HepG2 (cell line): ENCODE data around the gene ZNHIT1. TPM values are rescaled to one million over a fixed set of nuclear protein-coding genes. Genes with fewer than 3 reads are reported as not detected.
A peak's percentile ranks its signal among the peaks of the same experiment; 100 is the strongest.

ENCODE experiments used
- ATAC-seq: fragments of 200-7000 bp; cut with Tn5 transposase; 3 replicates; pipeline ENCODE4 v1.9.1; 2020; ENCODE audit warnings: mild to moderate bottlenecking, moderate library complexity
- BruUV-seq: library from RNA; stranded (reverse); fragments of 400-500 nt; replicated peaks from 2 replicates; lab custom pipeline; 2021; lab: Mats Ljungman, UMichigan
- CTCF ChIA-PET: fragments of 300-600 bp; formaldehyde crosslinking; extraction: SDS; loops from one replicate; lab custom pipeline; 2021; ENCODE audit warnings: low total read pairs, inconsistent platforms, low intra/inter-chr PET ratio; lab: Yijun Ruan, JAX
- POLR2A ChIA-PET: fragments of 350-600 bp; sonication (Branson Sonifier 250); formaldehyde crosslinking; loops from one replicate; lab custom pipeline; 2020; ENCODE audit warnings: antibody characterized with exemption, inconsistent platforms; lab: Yijun Ruan, JAX
- DNase-seq: peaks from one replicate; pipeline ENCODE4 v3.0.0-alpha.2; 2015; ENCODE audit warnings: low spot score
- FAIRE-seq: peaks from 3 replicates; lab custom pipeline; 2011; peaks lifted over from hg19 to GRCh38; lab: Jason Lieb, UNC
- H2AFZ ChIP-seq: one replicate; pipeline ENCODE4 v1.6.1; 2011; ENCODE audit warnings: low read length, inconsistent platforms
- H3K27ac ChIP-seq: fragments of 300-600 bp; 3 replicates; pipeline ENCODE4 v1.8.0; 2011; ENCODE audit warnings: mixed run types, mild to moderate bottlenecking, mixed read lengths, low read length, inconsistent platforms; ENCODE audit not compliant: insufficient read depth; ENCODE audit errors: extremely low read length
- H3K27me3 ChIP-seq, 2 experiments: fragments of 200-600 bp in 1 of 2; 2 replicates in 1 of 2; 3 replicates in 1 of 2; pipeline versions ENCODE4 v1.6.0 to v1.8.0; 2011; ENCODE audit warnings: low read length in 2 of 2, mild to moderate bottlenecking in 2 of 2, moderate library complexity in 2 of 2, inconsistent platforms in 1 of 2; ENCODE audit not compliant: insufficient read depth in 2 of 2, control insufficient read depth in 1 of 2
- H3K36me3 ChIP-seq, 2 experiments: fragments of 200-600 bp in 1 of 2; replicated peaks in 1 of 2; 2 replicates in 1 of 2; 3 replicates in 1 of 2; pipeline versions ENCODE4 v1.5.1 to v1.8.0; 2011; ENCODE audit warnings: low read length in 2 of 2, inconsistent platforms in 1 of 2; ENCODE audit not compliant: insufficient read depth in 2 of 2, control insufficient read depth in 1 of 2
- H3K4me1 ChIP-seq: 2 replicates; pipeline ENCODE4 v1.5.1; 2012; ENCODE audit warnings: low read length, inconsistent platforms; ENCODE audit not compliant: insufficient read depth
- H3K4me2 ChIP-seq: 2 replicates; pipeline ENCODE4 v1.6.0; 2011; ENCODE audit warnings: low read depth, low read length, inconsistent platforms
- H3K4me3 ChIP-seq, 3 experiments: fragments of 200-600 bp in 1 of 3; sonication (generic), shearing (Covaris generic) in 1 of 3; replicated peaks in 1 of 3; 2 replicates each; pipeline ENCODE4 v1.5.1; 2011 to 2016; ENCODE audit warnings: low read length in 3 of 3, inconsistent platforms in 2 of 3, low read depth in 2 of 3, mild to moderate bottlenecking in 2 of 3, control low read depth in 1 of 3, mixed read lengths in 1 of 3; ENCODE audit not compliant: insufficient read depth in 1 of 3
- H3K79me2 ChIP-seq: one replicate; pipeline ENCODE4 v1.6.1; 2011; ENCODE audit warnings: low read length, inconsistent platforms; ENCODE audit not compliant: insufficient read depth
- H3K9ac ChIP-seq: 2 replicates; pipeline ENCODE4 v1.6.0; 2011; ENCODE audit warnings: mild to moderate bottlenecking, low read depth, low read length, inconsistent platforms; ENCODE audit not compliant: insufficient read depth
- H3K9me3 ChIP-seq: 2 replicates; pipeline ENCODE4 v1.5.1; 2012; ENCODE audit warnings: mild to moderate bottlenecking, low read length
- H4K20me1 ChIP-seq: 2 replicates; pipeline ENCODE4 v1.6.0; 2011; ENCODE audit warnings: inconsistent platforms, mild to moderate bottlenecking, low read length, moderate library complexity; ENCODE audit not compliant: insufficient read depth
- ADNP ChIP-seq: sonication (generic); formaldehyde crosslinking; IDR thresholded peaks from 2 replicates; pipeline ENCODE4 v1.4.0; 2020; ENCODE audit warnings: missing genetic modification reagents
- EP300 ChIP-seq, 3 experiments: sonication (generic) in 1 of 3; formaldehyde crosslinking in 1 of 3; IDR thresholded peaks; 2 replicates each; pipeline versions ENCODE4 v1.5.1 to v1.6.1; 2011 to 2020; ENCODE audit warnings: low read depth in 2 of 3, low read length in 2 of 3, borderline replicate concordance in 1 of 3, improper control_type of control experiment in 1 of 3, mild to moderate bottlenecking in 1 of 3, missing genetic modification reagents in 1 of 3, moderate library complexity in 1 of 3
- KDM2A ChIP-seq: sonication (generic); formaldehyde crosslinking; IDR thresholded peaks from 2 replicates; pipeline ENCODE4 v1.4.0; 2020; ENCODE audit warnings: low read depth, missing genetic modification reagents, borderline replicate concordance
- KLF9 ChIP-seq: IDR thresholded peaks from 2 replicates; pipeline ENCODE4 v1.6.1; 2016; ENCODE audit warnings: low read depth
- NCOR1 ChIP-seq: fragments of 200-600 bp; sonication (generic); IDR thresholded peaks from 2 replicates; pipeline ENCODE4 v1.7.0; 2017; ENCODE audit warnings: antibody characterized with exemption, low read length, borderline replicate concordance
- NR3C1 ChIP-seq: sonication (generic); formaldehyde crosslinking; IDR thresholded peaks from 2 replicates; pipeline ENCODE4 v1.4.0; 2020; ENCODE audit warnings: missing genetic modification reagents
- PRPF4 ChIP-seq: fragments of 200-400 bp; formaldehyde crosslinking; IDR thresholded peaks from 2 replicates; pipeline ENCODE4 v1.6.1; 2016; ENCODE audit warnings: low read length, low read depth; ENCODE audit not compliant: poor library complexity, severe bottlenecking
- SP5 ChIP-seq: IDR thresholded peaks from 2 replicates; pipeline ENCODE4 v1.6.1; 2016; ENCODE audit warnings: low read depth, borderline replicate concordance
- TAF1 ChIP-seq: sonication (generic); formaldehyde crosslinking; IDR thresholded peaks from 2 replicates; pipeline ENCODE4 v1.4.0; 2020; ENCODE audit warnings: missing genetic modification reagents
- ZC3H13 ChIP-seq: sonication (generic); formaldehyde crosslinking; IDR thresholded peaks from 2 replicates; pipeline ENCODE4 v1.8.1; 2023; ENCODE audit warnings: mild to moderate bottlenecking, missing genetic modification reagents, moderate library complexity
- ZNF7 ChIP-seq: IDR thresholded peaks from 2 replicates; pipeline ENCODE4 v1.6.1; 2016; ENCODE audit warnings: missing biosample characterization, missing genetic modification reagents
- WGBS: methylation state at CpG from one replicate; pipeline ENCODE4 v1.1.6; 2017; ENCODE audit warnings: low lambda C conversion rate; 5-methylcytosine and 5-hydroxymethylcytosine counted together
- in situ Hi-C: cut with HindIII; loops from 2 replicates; pipeline ENCODE4 v1.10.0; 2017; ENCODE audit warnings: low pct_unique_long_range_greater_than_20kb; ENCODE audit not compliant: extremely low pct_ligation_motif_present
- intact Hi-C: fragments of 100-400 bp; cut with micrococcal nuclease; formaldehyde crosslinking; loops from one replicate; pipeline ENCODE4 v1.10.0; 2022; ENCODE audit not compliant: unreplicated experiment
- polyA plus RNA-seq, 8 experiments: library from polyadenylated mRNA; depleted of rRNA in 3 of 8; stranded (reverse) in 7 of 8; unstranded in 1 of 8; fragments of >200 nt; fragmentation: Illumina TruSeq in 4 of 8; extraction: Trizol in 4 of 8; gene quantifications; 2 replicates each; pipeline versions ENCODE4 v1.2.1 to v1.2.3, GENCODE V29; 2011 to 2016; ENCODE audit warnings: low read depth in 4 of 8, missing spikeins in 1 of 8, mixed read lengths in 1 of 8; ENCODE audit not compliant: insufficient read depth in 1 of 8
- total RNA-seq, 5 experiments: library from RNA; depleted of rRNA; stranded (reverse); fragments of >200 nt; fragmentation: Illumina TruSeq; extraction: Trizol; gene quantifications; 2 replicates each; pipeline ENCODE4 v1.2.3, GENCODE V29; 2016; ENCODE audit warnings: low read depth in 1 of 5
- TF ChIP-seq, protein P1 (sequence below): sonication (generic); formaldehyde crosslinking; IDR thresholded peaks from 2 replicates; pipeline ENCODE4 v1.4.0; 2020; ENCODE audit warnings: missing genetic modification reagents, borderline replicate concordance
- TF ChIP-seq, protein P2 (sequence below): IDR thresholded peaks from 2 replicates; pipeline ENCODE4 v1.6.1; 2016; ENCODE audit warnings: low read depth, missing genetic modification reagents, missing compliant biosample characterization

ZNHIT1 gene
- total and polyA plus RNA-seq, 2 of the 13 experiments (the other 11 are each of a cell fraction or from before 2014, with no cell fraction given): 32.5 to 64.5 TPM

DNA sequence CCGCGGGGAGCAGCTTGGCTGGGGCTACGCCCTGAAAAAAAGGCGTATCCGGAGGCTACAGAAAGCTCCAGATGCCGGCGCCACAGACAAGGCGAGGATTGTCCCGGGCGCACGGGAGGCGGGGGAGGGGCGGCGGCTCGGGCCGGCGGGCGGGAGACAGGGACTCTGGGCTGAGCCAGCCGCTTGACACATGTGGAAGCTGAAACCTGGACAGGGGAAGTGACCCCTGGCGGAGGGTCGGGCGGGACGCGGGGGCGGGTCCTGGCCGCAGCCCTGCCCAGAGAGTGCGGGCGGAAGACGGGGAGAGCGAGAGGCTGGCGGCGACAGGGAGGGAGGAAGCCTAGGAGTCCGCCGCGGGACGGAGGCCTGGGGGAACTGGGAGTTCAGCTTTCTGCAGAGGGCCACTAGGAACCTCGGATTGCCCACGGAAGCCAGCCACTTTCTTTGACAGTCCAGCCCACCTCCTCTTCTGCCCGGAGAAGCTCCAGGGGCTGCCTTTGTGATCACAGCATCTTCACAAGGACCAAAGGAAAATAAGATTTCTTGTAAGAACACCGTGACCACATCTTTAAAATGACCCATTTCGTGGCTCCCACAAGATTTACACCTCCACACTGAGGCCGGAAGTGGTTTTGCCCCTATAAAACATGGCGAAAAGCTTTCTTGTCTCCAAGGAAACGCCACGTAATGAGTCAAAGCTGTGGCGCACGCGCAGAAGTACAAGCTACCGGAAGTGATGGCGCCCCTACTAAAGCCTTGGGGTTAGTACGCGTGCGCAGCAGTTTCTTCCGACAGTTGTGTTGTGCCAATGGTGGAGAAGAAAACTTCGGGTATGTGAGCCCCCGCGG, at the start of gene ZNHIT1, which contains the start of gene PLOD3 (continued):
- no peak for TF ChIP-seq NR3C1
- TF ChIP-seq ZNF7: peak; percentile 6; the same call in 1 of the 2 replicates
- TF ChIP-seq PRPF4: peak; percentile 16
- TF ChIP-seq KDM2A: peak; percentile 67
- no peak for TF ChIP-seq ADNP (CRISPR knock-in tag)
- peak; percentile 66; the same call in 1 of the 2 replicates for TF ChIP-seq KLF9 (CRISPR knock-in tag)
- TF ChIP-seq SP5 (CRISPR knock-in tag): peak; percentile 23
- TF ChIP-seq ZC3H13 (CRISPR knock-in tag): peak; percentile 37; the same call in 1 of the 2 replicates

DNA sequence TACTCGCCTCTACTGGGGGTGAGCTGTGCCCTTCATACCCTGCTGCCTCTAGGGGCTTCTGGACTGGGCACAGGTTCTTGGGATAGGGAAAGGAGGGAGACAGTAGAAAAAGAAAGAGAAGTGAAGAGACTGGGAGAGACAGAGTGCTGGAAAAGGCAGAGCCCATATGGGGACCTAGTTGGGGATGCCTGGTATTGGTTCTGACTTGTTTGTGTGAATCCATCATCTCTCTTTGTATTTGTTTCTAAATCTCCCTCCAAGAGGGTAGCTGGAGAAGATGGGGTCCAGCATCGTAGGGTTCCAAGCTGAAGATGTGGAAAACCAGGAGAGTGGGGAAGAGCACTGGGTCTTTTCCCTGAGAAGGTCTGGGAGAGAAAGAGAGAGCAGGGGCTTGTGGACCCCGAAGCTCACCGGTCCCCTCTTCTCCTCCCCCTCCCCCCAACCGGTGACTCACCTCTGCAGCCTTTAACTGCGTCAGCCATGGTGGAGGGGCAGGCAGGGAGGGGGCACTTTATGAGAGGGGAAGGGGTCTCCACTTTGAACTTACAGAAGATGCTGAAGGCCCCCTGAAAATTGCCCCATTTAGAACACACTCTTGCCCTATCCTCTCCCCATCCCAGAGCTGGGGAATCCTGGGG, 49.4 kb upstream of the ZNHIT1 start:
- Histone ChIP-seq H3K4me3 (no peak overlapping the region), H3K79me2 (no peaks in the 10 kb centered on the region), H3K4me1 (peaks cover 58% of the 10 kb centered on the region), H3K9me3 (no peaks in the 10 kb centered on the region), H4K20me1 (peaks cover 9% of the 10 kb centered on the region; the same call in 1 of the 2 replicates), H3K9ac (no peak overlapping the region), H3K4me2 (no peak overlapping the region), H3K27ac (no peak overlapping the region), H3K36me3 (no peaks in the 10 kb centered on the region), H3K27me3 (peaks cover 13 to 80% of the 10 kb centered on the region in 2 experiments), H2AFZ (no peak overlapping the region)
- FAIRE-seq: no peak
- WGBS: 3% methylated on average over 6 of the region's 6 CpGs
- ChIA-PET CTCF (interaction anchor here (2.7 kb wide), 1 partner anchor 25 kb away, joined by 14 read pairs; no protein-coding TSS in a partner anchor), POLR2A (interaction anchor here (0.9 to 1.0 kb wide), 2 partner anchors 24 to 25 kb away, joined by 3 read pairs; no protein-coding TSS in a partner anchor)
- DNase-seq: no peak
- in situ Hi-C loops: no loop called here
- intact Hi-C loops: loop anchor here (2.0 kb wide), 1 partner anchor 24 kb away; no protein-coding TSS in a partner anchor
- ATAC-seq: no peak
- no TSS peak for BruUV-seq
- TF ChIP-seq TAF1 (no peak), EP300 (IDR thresholded peaks at IDR 0.05; ENCODE audit: low read depth in 2 of 2, low read length in 2 of 2) (no peak), EP300 (CRISPR knock-in tag; IDR thresholded peaks at IDR 0.05; ENCODE audit: borderline replicate concordance) (no peak), NCOR1 (no peak)
- TF ChIP-seq, protein P1, sequence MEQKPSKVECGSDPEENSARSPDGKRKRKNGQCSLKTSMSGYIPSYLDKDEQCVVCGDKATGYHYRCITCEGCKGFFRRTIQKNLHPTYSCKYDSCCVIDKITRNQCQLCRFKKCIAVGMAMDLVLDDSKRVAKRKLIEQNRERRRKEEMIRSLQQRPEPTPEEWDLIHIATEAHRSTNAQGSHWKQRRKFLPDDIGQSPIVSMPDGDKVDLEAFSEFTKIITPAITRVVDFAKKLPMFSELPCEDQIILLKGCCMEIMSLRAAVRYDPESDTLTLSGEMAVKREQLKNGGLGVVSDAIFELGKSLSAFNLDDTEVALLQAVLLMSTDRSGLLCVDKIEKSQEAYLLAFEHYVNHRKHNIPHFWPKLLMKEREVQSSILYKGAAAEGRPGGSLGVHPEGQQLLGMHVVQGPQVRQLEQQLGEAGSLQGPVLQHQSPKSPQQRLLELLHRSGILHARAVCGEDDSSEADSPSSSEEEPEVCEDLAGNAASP (CRISPR knock-in tag): no peak
- TF ChIP-seq, protein P2, sequence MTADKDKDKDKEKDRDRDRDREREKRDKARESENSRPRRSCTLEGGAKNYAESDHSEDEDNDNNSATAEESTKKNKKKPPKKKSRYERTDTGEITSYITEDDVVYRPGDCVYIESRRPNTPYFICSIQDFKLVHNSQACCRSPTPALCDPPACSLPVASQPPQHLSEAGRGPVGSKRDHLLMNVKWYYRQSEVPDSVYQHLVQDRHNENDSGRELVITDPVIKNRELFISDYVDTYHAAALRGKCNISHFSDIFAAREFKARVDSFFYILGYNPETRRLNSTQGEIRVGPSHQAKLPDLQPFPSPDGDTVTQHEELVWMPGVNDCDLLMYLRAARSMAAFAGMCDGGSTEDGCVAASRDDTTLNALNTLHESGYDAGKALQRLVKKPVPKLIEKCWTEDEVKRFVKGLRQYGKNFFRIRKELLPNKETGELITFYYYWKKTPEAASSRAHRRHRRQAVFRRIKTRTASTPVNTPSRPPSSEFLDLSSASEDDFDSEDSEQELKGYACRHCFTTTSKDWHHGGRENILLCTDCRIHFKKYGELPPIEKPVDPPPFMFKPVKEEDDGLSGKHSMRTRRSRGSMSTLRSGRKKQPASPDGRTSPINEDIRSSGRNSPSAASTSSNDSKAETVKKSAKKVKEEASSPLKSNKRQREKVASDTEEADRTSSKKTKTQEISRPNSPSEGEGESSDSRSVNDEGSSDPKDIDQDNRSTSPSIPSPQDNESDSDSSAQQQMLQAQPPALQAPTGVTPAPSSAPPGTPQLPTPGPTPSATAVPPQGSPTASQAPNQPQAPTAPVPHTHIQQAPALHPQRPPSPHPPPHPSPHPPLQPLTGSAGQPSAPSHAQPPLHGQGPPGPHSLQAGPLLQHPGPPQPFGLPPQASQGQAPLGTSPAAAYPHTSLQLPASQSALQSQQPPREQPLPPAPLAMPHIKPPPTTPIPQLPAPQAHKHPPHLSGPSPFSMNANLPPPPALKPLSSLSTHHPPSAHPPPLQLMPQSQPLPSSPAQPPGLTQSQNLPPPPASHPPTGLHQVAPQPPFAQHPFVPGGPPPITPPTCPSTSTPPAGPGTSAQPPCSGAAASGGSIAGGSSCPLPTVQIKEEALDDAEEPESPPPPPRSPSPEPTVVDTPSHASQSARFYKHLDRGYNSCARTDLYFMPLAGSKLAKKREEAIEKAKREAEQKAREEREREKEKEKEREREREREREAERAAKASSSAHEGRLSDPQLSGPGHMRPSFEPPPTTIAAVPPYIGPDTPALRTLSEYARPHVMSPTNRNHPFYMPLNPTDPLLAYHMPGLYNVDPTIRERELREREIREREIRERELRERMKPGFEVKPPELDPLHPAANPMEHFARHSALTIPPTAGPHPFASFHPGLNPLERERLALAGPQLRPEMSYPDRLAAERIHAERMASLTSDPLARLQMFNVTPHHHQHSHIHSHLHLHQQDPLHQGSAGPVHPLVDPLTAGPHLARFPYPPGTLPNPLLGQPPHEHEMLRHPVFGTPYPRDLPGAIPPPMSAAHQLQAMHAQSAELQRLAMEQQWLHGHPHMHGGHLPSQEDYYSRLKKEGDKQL: no peak
